ENCODE data around the gene LSAMP. TPM values are rescaled to one million over a fixed set of nuclear protein-coding genes. Genes with fewer than 3 reads are reported as not detected.

Gene LSAMP
- polyA plus RNA-seq, 2 of the 4 experiments (the other 2 are of a cell fraction) = 0.12 to 0.53 TPM

GRCh38 chr3:116426036-116426435, 19.3 kb downstream of the LSAMP start:
- no peak for TF ChIP-seq EP300 (IDR thresholded peaks at IDR 0.05)
- 25% methylated on average over 8 of the region's 8 CpGs for WGBS (ENCODE audit: missing lambda C conversion rate)
- H3K9me3 ChIP-seq = no peaks in the 10 kb centered on the region
- POLR2A ChIA-PET = no interaction called here
- no peaks in the 10 kb centered on the region for H3K4me1 ChIP-seq
- FAIRE-seq (no peak), DNase-seq (ENCODE audit: low read depth in 1 of 2, low spot score in 1 of 2) (no peak), ATAC-seq (no peak)
- CTCF ChIA-PET = no interaction called here
- H3K4me3 ChIP-seq = no peak overlapping the region
- no peak overlapping the region for H3K27ac ChIP-seq
- H3K4me2 ChIP-seq = no peak overlapping the region

DNA sequence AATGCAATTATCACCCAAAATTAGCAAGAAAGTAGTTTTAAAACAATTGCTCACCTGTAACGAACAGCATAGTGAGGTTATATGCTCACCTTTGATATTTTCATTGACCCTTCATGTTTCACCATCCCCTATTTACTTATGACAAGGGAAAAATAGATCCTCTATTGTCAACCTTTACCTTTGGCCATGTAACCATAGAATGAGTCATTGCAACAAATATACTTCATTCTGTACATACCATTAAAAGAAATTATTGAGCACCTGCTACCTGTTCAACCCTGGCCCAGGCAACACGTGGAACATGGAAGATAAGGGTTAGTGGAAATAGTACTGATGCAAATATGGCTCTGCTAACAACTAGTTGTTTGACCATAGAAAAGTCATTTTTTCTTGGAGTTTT, 20.2 kb downstream of the LSAMP start:
- ATAC-seq = no peak
- TF ChIP-seq RARB (CRISPR knock-in tag; IDR thresholded peaks at IDR 0.05) (no peak), EHF (CRISPR knock-in tag; IDR thresholded peaks at IDR 0.05) (no peak), ZSCAN20 (CRISPR knock-in tag; IDR thresholded peaks at IDR 0.05) (no peak), HEYL (CRISPR knock-in tag; IDR thresholded peaks at IDR 0.05) (no peak), EP300 (IDR thresholded peaks at IDR 0.05) (no peak), ZC3H11A (IDR thresholded peaks at IDR 0.05) (no peak), HOXB13 (CRISPR knock-in tag; IDR thresholded peaks at IDR 0.05; ENCODE audit: low read depth) (no peak), ZNF302 (CRISPR knock-in tag; IDR thresholded peaks at IDR 0.05) (no peak), HOXA7 (CRISPR knock-in tag; IDR thresholded peaks at IDR 0.05) (no peak), PHF8 (IDR thresholded peaks at IDR 0.05; ENCODE audit: borderline replicate concordance, low read depth) (no peak), PBX3 (IDR thresholded peaks at IDR 0.05) (no peak), EHMT2 (IDR thresholded peaks at IDR 0.05; ENCODE audit: low read depth) (no peak), TP53 (CRISPR knock-in tag; IDR thresholded peaks at IDR 0.05) (no peak), CTCF (IDR thresholded peaks at IDR 0.05) (no peak), HES2 (IDR thresholded peaks at IDR 0.05) (no peak)
- no peak for FAIRE-seq
- ChIA-PET POLR2A (no interaction called here), CTCF (no interaction called here)
- WGBS (ENCODE audit: missing lambda C conversion rate) = 4% methylated on average over 2 of the region's 2 CpGs
- Histone ChIP-seq H3K27ac (no peak overlapping the region), H3K9me3 (no peaks in the 10 kb centered on the region), H3K4me3 (no peak overlapping the region), H3K4me2 (no peak overlapping the region), H3K4me1 (no peaks in the 10 kb centered on the region)
- no peak for DNase-seq (ENCODE audit: low read depth in 1 of 2, low spot score in 1 of 2)

- TF ChIP-seq EHF (CRISPR knock-in tag; IDR thresholded peaks at IDR 0.05) = no peak
- TF ChIP-seq NR3C1 (IDR thresholded peaks at IDR 0.05) = no peak
- TF ChIP-seq RAD21 (conservative IDR thresholded peaks at IDR 0.05 in 1 of 2, IDR thresholded peaks at IDR 0.05 in 1 of 2) = no peak
- TF ChIP-seq KDM1A (IDR thresholded peaks at IDR 0.05; ENCODE audit: low read depth) = no peak
- TF ChIP-seq TP53 (CRISPR knock-in tag; IDR thresholded peaks at IDR 0.05) = no peak
- no peak for TF ChIP-seq POLR2A (IDR thresholded peaks at IDR 0.05; ENCODE audit: low read length)
- no peak for TF ChIP-seq KDM5A (IDR thresholded peaks at IDR 0.05)
- no peak for TF ChIP-seq CHD4 (IDR thresholded peaks at IDR 0.05; ENCODE audit: borderline replicate concordance)
- no peak for TF ChIP-seq ELK1 (IDR thresholded peaks at IDR 0.05; ENCODE audit: low read depth, low read length)
- TF ChIP-seq HDAC2 (IDR thresholded peaks at IDR 0.05) = no peak
- no peak for TF ChIP-seq EP300 (IDR thresholded peaks at IDR 0.05)
- no peak for TF ChIP-seq SMC3 (IDR thresholded peaks at IDR 0.05)
- TF ChIP-seq EHMT2 (IDR thresholded peaks at IDR 0.05; ENCODE audit: low read depth) = no peak
- Histone ChIP-seq H3K4me1 (no peaks in the 10 kb centered on the region), H3K4me3 (no peak overlapping the region), H3K9me3 (no peaks in the 10 kb centered on the region), H3K27ac (no peak overlapping the region), H3K4me2 (no peak overlapping the region)
- ATAC-seq = no peak
- no peak for FAIRE-seq
- ChIA-PET POLR2A (no interaction called here), CTCF (no interaction called here)
- DNase-seq (ENCODE audit: low read depth in 1 of 2, low spot score in 1 of 2) = no peak
- WGBS (ENCODE audit: missing lambda C conversion rate) = 0% methylated on average over 1 of the region's 1 CpG
Observed at GRCh38 chr3:116423945-116424344, 21.3 kb downstream of the LSAMP start.
